Posterior cingulate gyrus (tissue), 11 donors: ENCODE measurements around the gene VAMP8.
"Not testable (repeated sequence)": the region's sequence is repeated elsewhere in the genome, so short reads cannot be mapped to it uniquely, and the experiment has no call there.

Experiments used
- DNase-seq, 10 donors: peaks; one replicate each; pipeline versions ENCODE4 v3.0.0 to v3.0.0-alpha.2; 2020 to 2021; ENCODE audit warnings: mixed read lengths in 3 of 10
- intact Hi-C: fragments of 100-400 bp; cut with DNase I; formaldehyde crosslinking; loops from one replicate; pipeline ENCODE4 v1.15.1; 2023

VAMP8 gene

DNA sequence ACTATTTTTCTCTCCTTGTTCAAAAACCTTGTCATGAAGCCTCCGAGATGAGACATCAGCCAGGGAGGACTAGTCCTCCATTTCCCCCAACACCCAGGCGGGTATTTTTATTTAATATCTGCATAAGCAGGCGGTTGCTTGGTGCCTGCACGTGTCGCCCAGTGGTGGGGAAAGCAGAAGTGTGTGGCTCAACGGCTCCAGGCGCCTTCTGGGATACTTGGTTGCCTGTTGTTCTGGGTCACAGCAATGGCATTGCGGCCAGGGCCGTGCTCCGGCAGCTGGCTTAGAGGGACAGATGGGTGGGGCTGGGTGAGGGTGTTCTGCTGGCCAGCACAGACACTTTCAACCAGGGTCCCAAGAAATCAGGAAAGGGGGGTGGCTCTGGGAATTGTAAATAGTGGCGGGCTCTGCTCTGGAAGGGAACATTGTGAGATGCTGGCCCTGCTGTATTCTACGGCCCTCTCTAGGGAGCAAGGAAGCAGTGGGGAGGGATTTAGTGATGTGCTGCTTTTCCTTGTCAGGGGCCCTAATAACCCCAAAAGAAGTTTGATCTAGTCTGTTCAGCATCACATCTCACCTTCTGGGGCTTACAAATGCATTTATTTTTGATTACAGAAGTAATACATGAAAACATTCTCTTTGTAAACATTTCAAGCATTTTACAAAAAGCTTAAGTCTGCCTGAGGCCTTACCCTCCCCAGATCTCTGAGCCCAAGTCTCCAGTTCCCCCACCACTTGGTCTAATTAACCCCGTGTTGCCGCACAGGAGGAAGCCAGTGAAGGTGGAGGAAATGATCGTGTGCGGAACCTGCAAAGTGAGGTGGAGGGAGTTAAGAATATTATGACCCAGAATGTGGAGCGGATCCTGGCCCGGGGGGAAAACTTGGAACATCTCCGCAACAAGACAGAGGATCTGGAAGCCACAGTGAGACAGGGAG lies 1.1 kb downstream of the VAMP8 start:
- intact Hi-C loops = no loop called here
- DNase-seq = peak in 1 of 10 donors; percentile 63

DNA sequence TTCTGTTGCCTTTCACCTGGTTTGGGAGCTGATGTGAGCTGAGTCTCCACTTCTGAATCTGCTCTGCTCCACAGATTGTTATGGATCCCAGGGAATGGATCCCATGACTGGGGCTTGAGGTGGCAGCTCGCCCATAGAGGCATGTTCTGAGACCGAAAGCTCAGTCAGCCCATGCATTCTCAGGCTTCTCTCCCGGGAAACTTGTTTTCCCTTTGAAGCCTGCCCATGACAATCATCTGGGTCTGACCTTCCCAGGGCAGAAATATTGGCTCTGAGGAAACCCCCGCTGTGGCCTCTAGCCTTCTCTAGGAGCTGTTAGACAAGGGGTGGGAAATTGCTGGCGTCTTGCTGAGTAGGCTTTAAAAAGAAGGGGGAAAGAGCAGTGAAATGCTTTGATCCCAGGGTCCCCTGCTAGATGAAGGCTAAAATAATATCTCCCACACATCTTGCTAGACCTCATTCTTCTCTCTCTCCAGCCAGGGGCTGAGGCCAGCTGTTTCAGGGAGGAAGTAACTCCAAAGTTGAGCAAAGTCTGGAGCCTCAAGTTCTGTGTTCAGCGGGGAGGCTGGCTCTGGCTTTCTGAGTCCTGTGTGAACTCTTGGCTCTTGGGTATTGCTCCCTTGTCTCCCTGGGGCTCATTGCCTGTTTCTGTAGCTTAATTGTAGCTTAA lies 2.0 kb downstream of the VAMP8 start:
- peak in 1 of 10 donors; percentile 44 for DNase-seq
- intact Hi-C loops = no loop called here

DNA sequence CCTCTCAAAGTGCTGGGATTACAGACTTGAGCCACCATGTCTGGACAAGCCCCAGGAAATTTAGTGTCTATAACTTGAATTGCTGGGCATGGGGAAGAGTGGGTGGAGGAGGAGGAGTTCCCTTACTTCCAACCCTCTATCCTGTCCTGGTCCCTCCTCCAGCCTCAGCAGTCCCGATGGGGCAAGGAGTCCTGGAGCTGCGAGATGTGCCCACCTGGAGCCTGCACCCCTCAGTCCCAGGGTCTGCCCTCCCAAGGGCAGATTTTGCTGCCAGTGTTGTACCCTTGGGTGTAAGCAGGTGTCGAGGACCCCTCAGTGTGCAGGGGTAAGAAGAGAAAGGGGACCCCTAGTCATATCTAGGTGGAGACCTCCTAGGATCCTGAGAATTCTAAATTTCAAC lies 2.8 kb downstream of the VAMP8 start:
- DNase-seq = peak in 1 of 10 donors; percentile 62
- intact Hi-C loops = no loop called here

DNA sequence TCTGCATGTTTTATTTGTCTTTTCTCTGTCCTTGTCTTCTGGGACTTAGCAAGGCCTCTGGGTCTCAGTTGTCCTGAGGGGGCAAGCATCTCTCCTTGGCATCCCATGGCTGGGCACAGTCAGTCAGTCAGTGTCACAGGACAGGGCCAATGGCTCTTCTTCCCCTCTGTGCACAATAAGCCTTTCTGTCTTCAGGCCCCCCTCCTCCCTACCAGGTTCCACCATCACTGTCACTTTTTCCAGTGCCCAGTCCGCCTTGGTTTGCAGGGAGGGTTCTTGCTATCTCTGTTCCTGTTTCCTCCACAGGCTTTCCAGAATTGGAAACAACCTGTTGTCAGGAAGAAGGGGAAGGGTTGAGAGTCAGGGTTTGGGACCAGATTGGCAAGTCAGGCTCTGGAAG lies 5.1 kb downstream of the VAMP8 start:
- peak in 1 of 10 donors; percentile 16 for DNase-seq

DNA sequence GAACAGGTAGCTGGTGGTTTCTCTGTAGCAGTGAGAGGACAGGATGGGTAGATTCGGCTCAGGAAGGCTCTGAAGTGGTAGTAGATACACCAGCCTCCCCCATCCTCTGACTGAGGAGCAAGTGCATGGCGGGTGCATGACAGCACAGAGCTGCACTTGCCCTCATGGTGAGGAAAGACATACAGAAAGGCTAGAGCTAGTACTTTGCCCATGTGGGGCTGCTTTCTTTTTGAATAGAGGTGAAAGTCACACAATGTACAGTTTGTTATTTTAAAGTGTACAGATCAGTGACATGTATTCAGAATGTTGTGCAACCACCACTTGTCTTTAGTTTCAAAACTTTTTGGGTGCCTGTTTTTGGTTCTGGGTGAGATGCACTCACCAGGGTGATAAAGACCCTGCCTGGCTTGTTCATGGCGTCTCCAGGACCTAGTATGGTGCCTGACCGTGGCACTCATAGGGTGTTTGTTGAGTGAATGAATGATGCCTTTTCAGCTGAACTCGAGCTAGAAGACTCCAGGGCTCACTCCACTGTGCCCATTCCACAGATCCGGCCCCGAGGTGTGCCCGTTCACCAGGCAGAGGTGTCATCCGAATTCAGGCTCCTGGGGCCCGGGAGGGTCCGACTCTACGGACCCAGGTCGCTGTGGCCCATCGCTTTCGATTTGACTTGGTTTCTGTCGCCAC lies 6.4 kb downstream of the VAMP8 start:
- intact Hi-C loops = no loop called here
- peak in 1 of 10 donors; percentile 3 for DNase-seq

More for the DNA sequence above, 5.1 kb downstream of the VAMP8 start:
- intact Hi-C loops = no loop called here

DNA sequence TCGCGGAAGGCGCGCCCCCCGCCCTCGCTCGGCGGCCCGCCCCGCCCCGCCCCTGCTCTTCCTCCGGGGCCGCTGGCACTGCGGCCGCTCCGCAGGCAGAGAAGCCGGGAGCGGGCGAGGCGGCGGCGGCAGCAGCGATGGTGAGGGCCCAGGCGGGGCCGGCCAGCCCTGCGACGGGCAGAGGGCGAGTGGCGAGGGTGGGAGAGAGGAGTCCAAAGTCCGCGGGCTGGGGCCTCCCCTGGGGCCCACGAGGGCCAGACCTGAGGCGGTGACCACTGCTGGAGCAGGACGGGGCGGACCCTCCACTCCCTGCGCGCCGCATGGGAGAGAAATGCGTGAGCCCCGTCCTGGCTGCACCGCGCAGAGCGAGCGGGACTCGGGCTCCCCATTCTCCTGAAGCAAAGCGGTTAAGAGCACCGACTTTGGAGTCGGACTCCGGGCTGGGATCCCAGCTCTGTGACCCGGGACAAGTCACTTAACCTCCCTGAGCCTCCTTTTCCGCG lies 7.0 kb downstream of the VAMP8 start, which contains the start of gene VAMP5:
TSS of gene VAMP5 (plus strand) at position 78 of the 503 bp plus-strand sequence. CDS start at position 138, 60 bp downstream.
- intact Hi-C loops = no loop called here
- DNase-seq = peak in 3 of 10 donors; percentile 31 to 81 (median 75)

DNA sequence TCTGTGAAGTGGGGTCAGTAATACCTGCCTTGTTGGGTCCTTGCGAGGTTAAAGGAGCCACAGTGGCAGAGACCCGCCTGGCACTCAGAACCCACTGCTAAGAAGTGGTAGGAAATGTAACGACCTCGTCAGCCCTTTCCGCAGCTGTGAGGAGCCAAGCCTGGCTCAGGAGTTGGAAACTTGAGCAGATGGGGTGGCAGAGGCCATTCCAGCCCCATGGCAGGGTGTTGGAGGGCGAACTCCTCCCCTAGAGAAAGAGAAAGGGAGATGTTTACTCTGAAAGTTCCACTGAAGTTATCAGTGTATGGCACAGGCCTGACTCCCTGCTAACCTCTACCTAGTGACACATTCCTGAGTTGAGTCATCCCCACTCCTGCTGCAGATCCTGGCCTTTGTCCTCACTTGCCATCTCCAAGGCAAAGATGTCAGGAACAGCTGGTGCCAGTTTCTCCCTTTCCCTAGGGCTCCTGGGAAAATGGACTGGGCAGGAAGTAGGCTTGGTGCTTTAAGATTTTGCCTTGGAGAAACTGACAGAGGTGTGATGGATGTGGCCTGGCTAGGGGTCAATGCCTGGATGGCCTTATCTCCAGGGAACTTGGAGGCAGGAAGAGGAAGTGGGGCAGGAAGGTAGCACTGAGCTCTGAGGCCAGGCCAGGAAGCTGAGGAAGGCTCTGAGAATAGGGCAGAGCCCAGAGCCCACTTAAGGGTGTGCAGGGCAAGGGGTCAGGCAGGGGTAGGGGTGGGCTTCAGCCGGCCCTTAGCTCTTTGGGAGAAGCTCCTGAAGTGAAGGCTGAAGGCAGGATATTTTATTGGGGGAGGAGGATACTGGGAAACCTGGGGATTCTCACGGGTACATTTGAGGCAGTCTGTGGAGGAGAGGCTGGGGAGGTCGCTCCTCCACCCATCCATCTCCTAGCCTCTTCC lies 7.7 kb downstream of the VAMP8 start:
- peak in 1 of 10 donors; percentile 19 for DNase-seq
- intact Hi-C loops = no loop called here

DNA sequence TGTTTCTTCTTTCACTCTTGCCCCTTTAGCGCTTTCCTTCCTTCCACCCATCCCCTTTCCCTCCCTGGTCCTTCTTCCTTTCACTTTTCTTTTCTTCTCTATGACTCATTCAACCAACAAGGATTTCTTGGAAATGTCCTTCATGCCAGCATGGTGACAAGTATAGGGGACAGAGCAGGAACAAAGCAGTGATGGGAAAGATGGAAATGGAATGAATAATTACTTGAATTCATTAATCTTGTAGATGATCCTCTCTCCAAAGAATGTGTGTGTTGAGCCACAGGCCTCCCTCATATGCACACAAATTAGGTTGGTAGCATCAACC lies 8.4 kb downstream of the VAMP8 start:
- intact Hi-C loops = no loop called here
- DNase-seq = no peak

DNA sequence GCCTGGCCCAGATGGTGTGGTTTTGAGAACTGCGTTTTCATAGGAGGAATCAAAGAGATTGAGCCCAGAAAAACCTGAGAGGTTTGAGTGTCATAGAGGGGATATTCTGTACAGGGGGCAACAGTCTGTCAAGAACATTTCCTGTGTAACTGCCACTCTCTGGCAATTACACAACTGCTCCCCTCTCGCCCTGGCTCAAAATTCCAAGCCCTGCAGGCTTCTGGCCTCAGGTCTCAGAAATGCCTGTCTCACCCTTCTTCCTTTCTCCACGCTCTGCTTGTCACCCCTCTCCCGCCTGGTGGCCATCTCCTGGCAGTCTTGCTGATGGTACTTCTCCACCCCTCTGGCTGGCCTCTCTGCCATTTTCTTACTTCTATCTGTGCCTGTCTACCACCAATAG lies 10.8 kb downstream of the VAMP8 start:
- intact Hi-C loops = no loop called here
- peak in 1 of 10 donors; percentile 52 for DNase-seq

DNA sequence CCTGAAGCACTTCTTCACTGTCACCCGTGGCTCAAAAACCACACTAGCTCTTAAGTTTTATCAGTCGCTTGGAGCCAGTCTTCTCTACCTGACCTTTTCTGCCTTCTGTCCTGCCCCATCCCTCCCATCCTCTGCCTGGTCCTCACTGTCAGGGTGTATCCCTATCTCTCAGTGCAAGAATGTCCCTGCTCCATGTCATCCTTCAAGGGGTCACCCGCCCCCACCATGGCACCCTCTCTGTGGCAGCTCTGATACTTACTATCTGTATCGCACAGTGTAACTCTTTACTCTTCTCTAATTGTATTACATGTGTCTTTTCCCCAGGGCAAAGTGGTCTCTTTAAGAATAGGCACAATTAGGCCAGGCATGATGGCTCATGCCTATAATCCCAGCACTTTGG lies 11.3 kb downstream of the VAMP8 start:
- peak in 1 of 10 donors; percentile 6 for DNase-seq
- intact Hi-C loops = no loop called here

DNA sequence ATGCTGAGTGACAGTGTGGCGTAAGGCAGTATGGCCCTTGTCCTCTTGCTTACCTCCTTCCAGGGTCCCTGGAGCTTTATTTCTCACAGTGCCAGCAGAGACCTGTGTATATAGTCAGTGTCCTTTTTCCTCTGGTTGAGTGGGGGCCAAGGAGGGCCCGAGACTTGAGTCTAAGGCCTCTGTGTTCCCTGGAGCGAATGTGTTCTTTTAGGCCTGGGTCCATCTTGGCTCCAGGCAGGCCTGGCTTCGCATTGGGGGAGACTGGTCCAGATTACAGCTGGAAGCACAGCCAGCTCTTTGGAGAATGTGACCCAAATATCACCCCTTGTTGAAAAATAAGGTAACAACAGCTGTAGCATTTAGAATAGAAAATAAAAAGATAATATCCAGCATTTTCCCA lies 11.8 kb downstream of the VAMP8 start:
- intact Hi-C loops = no loop called here
- peak in 1 of 10 donors; percentile 51 for DNase-seq

DNA sequence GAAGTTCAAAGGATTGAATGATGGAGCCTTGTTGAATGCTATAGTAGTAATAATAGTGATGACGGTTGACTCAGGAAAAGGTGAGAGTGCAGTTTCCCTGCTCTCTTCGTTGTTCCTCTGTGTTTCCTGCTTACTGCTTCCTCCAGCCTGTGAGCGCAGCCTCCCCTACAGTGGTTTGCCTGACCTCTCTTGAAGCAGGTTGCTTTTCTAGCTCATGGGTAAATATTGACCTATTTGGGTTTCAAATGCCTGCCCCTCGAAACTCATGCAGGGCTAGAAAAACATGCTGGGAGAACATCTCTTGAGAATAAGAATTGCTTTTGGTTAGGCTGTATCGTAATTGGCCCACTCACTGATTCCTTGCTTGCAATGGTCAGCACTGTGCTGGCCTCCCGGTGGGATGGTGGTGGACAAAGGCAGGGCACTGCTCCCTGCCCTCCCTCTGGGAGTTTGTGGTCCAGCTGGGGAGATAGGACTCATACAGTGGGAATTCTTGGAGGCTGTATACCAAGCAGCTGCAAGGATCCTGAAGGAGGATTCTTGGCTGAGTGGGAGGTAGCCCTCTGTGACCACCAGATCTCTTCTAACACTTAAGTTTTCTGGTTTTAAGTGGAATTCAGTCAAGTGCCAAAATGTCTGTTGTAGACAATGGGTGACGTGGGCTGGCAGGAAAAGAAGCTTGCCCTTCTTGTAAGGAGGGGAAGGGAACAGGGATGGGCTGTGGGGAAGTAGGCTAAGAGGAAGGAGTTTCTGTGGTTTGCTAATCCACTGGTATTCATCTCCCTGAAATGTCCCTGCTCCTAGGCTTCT lies 12.8 kb downstream of the VAMP8 start:
- intact Hi-C loops = no loop called here
- DNase-seq = peak in 1 of 10 donors; percentile 44

DNA sequence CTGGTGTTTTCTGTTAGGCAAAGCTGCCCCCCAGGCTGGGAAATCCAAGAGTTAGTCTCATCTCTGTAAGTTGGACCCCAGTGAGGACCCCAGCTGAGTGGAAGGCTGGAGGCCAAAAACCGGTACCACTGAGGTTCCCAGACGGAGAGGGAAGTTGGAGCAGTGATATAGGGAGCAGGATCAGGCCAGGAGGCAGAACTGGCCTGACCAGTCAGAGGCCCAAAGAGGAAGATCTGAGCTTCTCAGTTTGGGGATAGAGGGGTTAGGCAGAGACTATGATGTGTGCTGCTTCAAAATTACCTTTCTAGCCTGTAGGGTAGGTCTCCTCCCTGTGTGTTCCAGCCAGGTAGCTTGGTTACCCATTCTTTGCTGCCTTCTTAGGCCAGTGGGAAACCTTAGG lies 13.6 kb downstream of the VAMP8 start:
- intact Hi-C loops = no loop called here

DNA sequence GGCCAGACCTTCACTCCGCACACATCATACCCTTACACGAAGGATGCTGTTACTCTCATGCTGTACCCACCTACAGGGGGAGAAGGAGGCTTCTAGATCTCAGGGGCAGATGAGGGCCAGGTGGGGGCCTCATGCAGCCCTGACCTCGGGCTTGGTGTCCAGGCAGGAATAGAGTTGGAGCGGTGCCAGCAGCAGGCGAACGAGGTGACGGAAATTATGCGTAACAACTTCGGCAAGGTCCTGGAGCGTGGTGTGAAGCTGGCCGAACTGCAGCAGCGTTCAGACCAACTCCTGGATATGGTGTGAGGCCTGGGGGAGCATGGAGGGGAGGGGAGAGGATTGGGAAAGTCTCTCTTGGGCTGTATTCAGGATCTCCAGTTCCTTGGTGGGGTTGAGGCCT lies 14.2 kb downstream of the VAMP8 start:
- intact Hi-C loops = no loop called here
- DNase-seq = peak in 1 of 10 donors; percentile 55

More for the DNA sequence above, 13.6 kb downstream of the VAMP8 start:
- peak in 1 of 10 donors; percentile 11 for DNase-seq

DNA sequence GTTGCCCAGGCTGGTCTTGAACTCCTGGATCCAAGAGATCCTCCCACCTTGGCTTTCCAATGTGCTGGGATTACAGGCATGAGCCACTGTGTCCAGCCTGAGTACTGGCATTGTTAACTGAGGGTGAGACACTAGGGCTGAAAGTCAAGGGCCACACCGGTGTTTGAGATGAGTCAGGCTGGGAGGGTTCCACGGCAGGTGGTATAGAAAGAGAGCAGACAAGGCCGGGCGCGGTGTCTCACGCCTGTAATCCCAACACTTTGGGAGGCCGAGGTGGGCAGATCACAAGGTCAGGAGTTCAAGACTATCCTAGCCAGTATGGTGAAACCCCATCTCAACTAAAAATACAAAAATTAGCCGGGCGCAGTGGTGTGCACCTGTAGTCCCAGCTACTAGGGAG lies 14.9 kb downstream of the VAMP8 start:
- intact Hi-C loops = not testable (repeated sequence)
- peak in 1 of 10 donors; percentile 26 for DNase-seq

DNA sequence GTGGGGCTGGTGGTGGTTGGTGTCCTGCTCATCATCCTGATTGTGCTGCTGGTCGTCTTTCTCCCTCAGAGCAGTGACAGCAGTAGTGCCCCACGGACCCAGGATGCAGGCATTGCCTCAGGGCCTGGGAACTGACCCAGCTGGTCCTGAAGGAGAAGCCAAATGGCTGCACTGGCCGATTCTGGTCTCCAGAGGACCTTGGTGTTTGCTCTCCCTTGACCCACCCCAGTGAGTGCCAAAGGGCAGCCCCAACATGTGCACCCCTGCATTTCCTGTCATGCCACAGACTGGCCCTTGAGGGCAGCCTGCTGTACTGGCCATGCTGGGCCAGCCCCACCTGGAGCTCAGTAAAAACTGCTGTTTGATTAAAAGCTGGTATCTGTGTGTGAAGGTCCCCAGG lies 15.6 kb downstream of the VAMP8 start:
- intact Hi-C loops = no loop called here

DNA sequence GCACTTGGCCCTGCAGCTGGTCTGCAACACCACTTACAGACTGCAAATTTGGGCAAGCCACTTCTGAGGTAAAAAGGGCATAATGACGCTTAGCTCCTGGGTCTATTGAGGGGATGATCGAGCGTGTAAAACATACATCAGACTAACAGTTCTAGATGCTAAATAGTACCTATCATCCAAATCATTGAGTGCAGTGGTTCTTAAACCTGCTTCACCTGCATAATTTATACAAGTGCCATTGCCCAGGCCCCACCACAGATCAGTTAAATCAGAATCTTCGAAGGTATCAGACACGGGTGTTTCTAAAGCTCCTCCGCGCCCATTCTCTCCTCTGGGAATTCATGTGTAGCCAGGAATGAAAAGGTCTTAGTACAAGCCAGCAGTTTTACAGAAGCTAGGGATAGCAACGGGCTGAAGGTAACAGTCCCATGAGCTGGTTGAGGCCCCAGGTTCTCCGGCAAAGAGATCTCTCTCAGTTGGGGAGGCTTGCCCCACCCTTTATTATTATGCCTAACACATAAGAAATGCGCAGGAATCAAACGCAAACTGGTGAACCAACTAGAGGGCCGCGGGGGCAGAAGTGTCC lies 17.4 kb downstream of the VAMP8 start:
- intact Hi-C loops = loop anchor here (2.0 kb wide), 1 partner anchor 34 kb away; the partner anchor contains the start of gene GGCX
- DNase-seq = no peak

More for the DNA sequence above, 15.6 kb downstream of the VAMP8 start:
- peak in 1 of 10 donors; percentile 39 for DNase-seq
